B cell (primary cell): ENCODE results near the gene JPH3. TPM values are rescaled to one million over a fixed set of nuclear protein-coding genes. Genes with fewer than 3 reads are reported as not detected.

Experiments
- ATAC-seq: fragments of 200-7000 bp; cut with Tn5 transposase; one replicate; pipeline ENCODE4 v1.10.0; 2021; ENCODE audit warnings: low read depth, mild to moderate bottlenecking, moderate number of reproducible peaks, moderate library complexity
- CTCF ChIA-PET: fragments of 350-600 bp; sonication (Branson Sonifier 250); formaldehyde crosslinking; loops from one replicate; lab custom pipeline; 2021; ENCODE audit warnings: antibody characterized with exemption, inconsistent platforms; lab: Charles Lee
- POLR2A ChIA-PET: fragments of 350-600 bp; sonication (Branson Sonifier 250); formaldehyde crosslinking; loops from one replicate; lab custom pipeline; 2021; ENCODE audit warnings: antibody characterized with exemption; lab: Charles Lee
- DNase-seq: peaks from one replicate; pipeline ENCODE4 v3.0.0; 2013
- H2AFZ ChIP-seq: 2 replicates; pipeline ENCODE4 v1.6.1; 2012; ENCODE audit warnings: mild to moderate bottlenecking, low read depth, low read length; ENCODE audit not compliant: insufficient read depth, poor library complexity, severe bottlenecking
- H3K27ac ChIP-seq, 2 donors: 1 replicate in 1 of 2; 2 replicates in 1 of 2; pipeline ENCODE4 v1.5.1; 2012 to 2013; ENCODE audit warnings: low read length in 2 of 2, mild to moderate bottlenecking in 2 of 2, moderate library complexity in 1 of 2
- H3K27me3 ChIP-seq, 4 experiments: fragments of 200-600 bp in 1 of 4; sonication (generic) in 1 of 4; replicated peaks in 1 of 4; 1 replicate in 2 of 4; 2 replicates in 2 of 4; pipeline versions ENCODE4 v1.6.1 to v1.7.0; 2013 to 2016; ENCODE audit warnings: low read length in 3 of 4, mild to moderate bottlenecking in 2 of 4, mixed read lengths in 1 of 4, moderate library complexity in 1 of 4; ENCODE audit not compliant: insufficient read depth in 4 of 4, control insufficient read depth in 3 of 4; ENCODE audit errors: control extremely low read depth in 1 of 4
- H3K36me3 ChIP-seq, 2 experiments: replicated peaks in 1 of 2; 1 replicate in 1 of 2; 2 replicates in 1 of 2; pipeline versions ENCODE4 v1.6.1 to v1.7.1; 2013; ENCODE audit warnings: low read length in 1 of 2; ENCODE audit not compliant: insufficient read depth in 2 of 2, control insufficient read depth in 1 of 2; ENCODE audit errors: control extremely low read depth in 1 of 2, extremely low read depth in 1 of 2
- H3K4me1 ChIP-seq, 2 donors: fragments of 200-600 bp in 1 of 2; sonication (generic) in 1 of 2; 1 replicate in 1 of 2; 2 replicates in 1 of 2; pipeline versions ENCODE4 v1.5.1 to v1.6.1; 2013 to 2017; ENCODE audit warnings: low read length in 2 of 2; ENCODE audit not compliant: control insufficient read depth in 2 of 2, insufficient read depth in 2 of 2
- H3K4me2 ChIP-seq: replicated peaks from 2 replicates; pipeline ENCODE3; 2012; ENCODE audit warnings: mild to moderate bottlenecking, low read depth, low read length; ENCODE audit not compliant: poor library complexity, severe bottlenecking
- H3K4me3 ChIP-seq, 5 experiments: fragments of 200-600 bp in 1 of 5; sonication (generic) in 1 of 5; 1 replicate in 3 of 5; 2 replicates in 2 of 5; pipeline versions ENCODE4 v1.5.1 to v1.7.0; 2011 to 2016; ENCODE audit warnings: low read length in 4 of 5, mild to moderate bottlenecking in 4 of 5, low read depth in 2 of 5, control low read depth in 1 of 5, moderate library complexity in 1 of 5; ENCODE audit not compliant: insufficient read depth in 1 of 5; ENCODE audit errors: control extremely low read depth in 1 of 5, extremely low read depth in 1 of 5
- H3K79me2 ChIP-seq: fragments of 200-600 bp; sonication (generic); one replicate; pipeline ENCODE4 v1.6.0; 2016; ENCODE audit warnings: low read length; ENCODE audit not compliant: control insufficient read depth, insufficient read depth
- H3K9ac ChIP-seq: fragments of 200-600 bp; sonication (generic); 2 replicates; pipeline ENCODE4 v1.6.1; 2017; ENCODE audit warnings: mild to moderate bottlenecking, low read length, moderate library complexity
- H3K9me3 ChIP-seq, 3 donors: one replicate each; pipeline versions ENCODE4 v1.6.1 to v1.7.1; 2013; ENCODE audit warnings: low read length in 2 of 3; ENCODE audit not compliant: control insufficient read depth in 2 of 3, insufficient read depth in 1 of 3; ENCODE audit errors: control extremely low read depth in 1 of 3
- H4K20me1 ChIP-seq: 2 replicates; pipeline ENCODE4 v1.6.0; 2012; ENCODE audit warnings: mild to moderate bottlenecking, low read length; ENCODE audit not compliant: insufficient read depth, control insufficient read depth, poor library complexity, severe bottlenecking
- H3K27ac Mint-ChIP-seq: one replicate; pipeline ENCODE4 v1.8.0; 2021; ENCODE audit warnings: mixed read lengths
- H3K27me3 Mint-ChIP-seq: one replicate; pipeline ENCODE4 v1.8.0; 2021; ENCODE audit warnings: mixed read lengths
- H3K4me1 Mint-ChIP-seq: one replicate; pipeline ENCODE4 v1.8.0; 2021; ENCODE audit warnings: mixed read lengths
- H3K4me3 Mint-ChIP-seq: one replicate; pipeline ENCODE4 v1.8.0; 2021; ENCODE audit warnings: mixed read lengths
- H3K9me3 Mint-ChIP-seq: one replicate; pipeline ENCODE4 v1.8.0; 2022; ENCODE audit warnings: mixed read lengths; ENCODE audit not compliant: insufficient read depth
- CTCF ChIP-seq: fragments of 200-600 bp; IDR thresholded peaks from one replicate; pipeline ENCODE4 v1.8.0; 2022; ENCODE audit warnings: antibody characterized with exemption, mild to moderate bottlenecking
- EZH2 ChIP-seq: IDR thresholded peaks from 2 replicates; pipeline ENCODE4 v1.6.1; 2012; ENCODE audit warnings: borderline replicate concordance, low read depth, mild to moderate bottlenecking, moderate library complexity, low read length; ENCODE audit not compliant: insufficient read depth, poor library complexity, severe bottlenecking
- WGBS: methylation state at CpG from one replicate; pipeline ENCODE4 v1.1.5; 2013; ENCODE audit warnings: missing lambda C conversion rate; ENCODE audit not compliant: insufficient coverage; 5-methylcytosine and 5-hydroxymethylcytosine counted together
- intact Hi-C: fragments of 100-400 bp; cut with micrococcal nuclease; formaldehyde crosslinking; loops from one replicate; pipeline ENCODE4 v1.10.0; 2022
- polyA plus RNA-seq: library from polyadenylated mRNA; depleted of rRNA; stranded (reverse); fragments of >200 nt; gene quantifications from 2 replicates; pipeline ENCODE4 v1.2.3, GENCODE V29; 2012
- total RNA-seq, 2 donors: library from RNA; stranded (reverse); fragments of 120-200 nt in 1 of 2; gene quantifications; 1 replicate in 1 of 2; 2 replicates in 1 of 2; pipeline versions ENCODE4 v1.2.3 to v1.2.4, GENCODE V29; 2013 to 2022

Gene JPH3
- total and polyA plus RNA-seq, 2 donors (not counting 1 experiment from before 2014, with no cell fraction given), result not detected

- H3K4me3 Mint-ChIP-seq, result no peak overlapping the region
- ChIA-PET CTCF (no interaction called here), POLR2A (no interaction called here)
- Histone ChIP-seq H3K4me3 (no peak overlapping the region), H3K27ac (no peak overlapping the region), H3K4me1 (peaks cover 0 to 4% of the 10 kb centered on the region in 2 donors), H3K79me2 (no peaks in the 10 kb centered on the region), H4K20me1 (no peaks in the 10 kb centered on the region), H3K27me3 (peaks cover 0 to 20% (median 4%) of the 10 kb centered on the region in 4 experiments), H3K36me3 (no peaks in the 10 kb centered on the region), H3K9me3 (peaks cover 0 to 30% (median 5%) of the 10 kb centered on the region in 3 donors), H2AFZ (no peak overlapping the region), H3K4me2 (no peak overlapping the region), H3K9ac (no peak overlapping the region)
- 17% methylated on average over 12 of the region's 16 CpGs for WGBS
- ATAC-seq (peak; percentile 49), DNase-seq (peak; percentile 71)
- H3K27ac Mint-ChIP-seq, result no peak overlapping the region
- TF ChIP-seq EZH2, result no peak
- no peak for TF ChIP-seq CTCF
- no peaks in the 10 kb centered on the region for H3K4me1 Mint-ChIP-seq
- peaks cover 10% of the 10 kb centered on the region for H3K27me3 Mint-ChIP-seq
- intact Hi-C loops, result no loop called here
- H3K9me3 Mint-ChIP-seq, result no peaks in the 10 kb centered on the region
These were observed 59.3 kb downstream of the JPH3 start for GRCh38 chr16:87661561-87661960.

GRCh38 chr16:87662254-87663204 lies 60.2 kb downstream of the JPH3 start:
- H2AFZ ChIP-seq, result no peak overlapping the region
- ChIA-PET CTCF (interaction anchor here (0.7 kb wide), 1 partner anchor 1543 kb away, joined by 4 read pairs; no protein-coding TSS in a partner anchor), POLR2A (no interaction called here)
- H3K79me2 ChIP-seq, result no peaks in the 10 kb centered on the region
- Mint-ChIP-seq H3K27me3 (peaks cover 10% of the 10 kb centered on the region), H3K27ac (no peak overlapping the region), H3K4me1 (no peaks in the 10 kb centered on the region), H3K9me3 (no peaks in the 10 kb centered on the region), H3K4me3 (no peak overlapping the region)
- H3K27ac ChIP-seq, result no peak overlapping the region
- DNase-seq, result no peak
- H3K9ac ChIP-seq, result no peak overlapping the region
- no peaks in the 10 kb centered on the region for H4K20me1 ChIP-seq
- H3K4me1 ChIP-seq, result peaks cover 0 to 4% of the 10 kb centered on the region in 2 donors
- TF ChIP-seq CTCF (no peak), EZH2 (no peak)
- H3K4me2 ChIP-seq, result no peak overlapping the region
- ATAC-seq, result no peak
- WGBS, result 75% methylated on average over 21 of the region's 25 CpGs
- no peaks in the 10 kb centered on the region for H3K36me3 ChIP-seq
- intact Hi-C loops, result no loop called here
- H3K9me3 ChIP-seq, result peaks cover 0 to 20% (median 4%) of the 10 kb centered on the region in 3 donors
- H3K4me3 ChIP-seq, result no peak overlapping the region
- H3K27me3 ChIP-seq, result peaks cover 0 to 19% (median 4%) of the 10 kb centered on the region in 4 experiments
